NOMO-1 treated with DMSO at 0.1 percent for 48 hours (cell line): Measurements from ENCODE around the gene EIF6.
"Not testable (repeated sequence)": the region's sequence is repeated elsewhere in the genome, so short reads cannot be mapped to it uniquely, and the experiment has no call there.

Experiments
- DNase-seq: peaks from one replicate; lab custom pipeline; 2025; ENCODE audit not compliant: unreplicated experiment; lab: John Stamatoyannopoulos, UW

EIF6 gene

GRCh38 chr20:35262731-35263531 is 21.6 kb downstream of the EIF6 start:
- DNase-seq, result not testable (repeated sequence)

- DNase-seq, result not testable (repeated sequence)
Observed at GRCh38 chr20:35262321-35262720, 22.3 kb downstream of the EIF6 start.

- DNase-seq, result no peak
Observed at GRCh38 chr20:35260426-35260825, 24.1 kb downstream of the EIF6 start.

GRCh38 chr20:35257175-35257909 is 27.2 kb downstream of the EIF6 start:
- no peak for DNase-seq

- no peak for DNase-seq
Observed at GRCh38 chr20:35254448-35254999, 30.0 kb downstream of the EIF6 start.

- no peak for DNase-seq
Observed at GRCh38 chr20:35253010-35253409, 31.6 kb downstream of the EIF6 start.

GRCh38 chr20:35252598-35252997 is 32.0 kb downstream of the EIF6 start:
- not testable (repeated sequence) for DNase-seq

- no peak for DNase-seq
Observed at GRCh38 chr20:35252037-35252461, 32.5 kb downstream of the EIF6 start.

- DNase-seq, result no peak
Observed at GRCh38 chr20:35251613-35251940, 33.0 kb downstream of the EIF6 start.

- DNase-seq, result no peak
Observed at GRCh38 chr20:35248641-35249475, 35.7 kb downstream of the EIF6 start.

GRCh38 chr20:35246723-35247122 is 37.8 kb downstream of the EIF6 start:
- no peak for DNase-seq

- DNase-seq, result no peak
Observed at GRCh38 chr20:35243986-35244385, 40.6 kb downstream of the EIF6 start.

GRCh38 chr20:35243317-35243716 is 41.3 kb downstream of the EIF6 start:
- no peak for DNase-seq

GRCh38 chr20:35240811-35241293 is 43.7 kb downstream of the EIF6 start:
- DNase-seq, result no peak

- no peak for DNase-seq
Observed at GRCh38 chr20:35240083-35240810, 44.3 kb downstream of the EIF6 start.

GRCh38 chr20:35238735-35239134 is 45.8 kb downstream of the EIF6 start:
- DNase-seq, result no peak

- peak; percentile 89 for DNase-seq
Observed at GRCh38 chr20:35238170-35238569, 46.4 kb downstream of the EIF6 start.

GRCh38 chr20:35237486-35237885 is 47.1 kb downstream of the EIF6 start:
- DNase-seq, result no peak

GRCh38 chr20:35235881-35236280 is 48.7 kb downstream of the EIF6 start:
- no peak for DNase-seq

- DNase-seq, result no peak
Observed at GRCh38 chr20:35232575-35232974, 52.0 kb downstream of the EIF6 start.
